Lower leg skin (tissue), 4 donors: Measurements from ENCODE around the gene GAL3ST2. TPM values are rescaled to one million over a fixed set of nuclear protein-coding genes. Genes with fewer than 3 reads are reported as not detected.
"Not testable (repeated sequence)": the region's sequence is repeated elsewhere in the genome, so short reads cannot be mapped to it uniquely, and the experiment has no call there.

ENCODE experiments used
- DNase-seq, 2 donors: peaks; one replicate each; pipeline ENCODE4 v3.0.0-alpha.2; 2019; ENCODE audit warnings: low spot score in 2 of 2
- H3K4me3 ChIP-seq: fragments of 200-600 bp; sonication (generic); 2 replicates; pipeline ENCODE4 v1.5.1; 2017; ENCODE audit warnings: mild to moderate bottlenecking, low read depth; ENCODE audit not compliant: poor library complexity, severe bottlenecking
- CTCF ChIP-seq, 3 donors: fragments of 450-650 bp; IDR thresholded peaks; one replicate each; pipeline ENCODE4 v1.5.1; 2016; ENCODE audit warnings: antibody characterized with exemption in 3 of 3, mild to moderate bottlenecking in 3 of 3, moderate library complexity in 2 of 3
- POLR2A ChIP-seq, 2 donors: fragments of 450-650 bp; IDR thresholded peaks; one replicate each; pipeline ENCODE4 v1.6.1; 2016 to 2017; ENCODE audit warnings: antibody characterized with exemption in 2 of 2, mild to moderate bottlenecking in 1 of 2, moderate library complexity in 1 of 2
- WGBS, 2 donors: methylation state at CpG; one replicate each; pipeline ENCODE4 v1.1.5; 2018; 5-methylcytosine and 5-hydroxymethylcytosine counted together
- intact Hi-C: fragments of 100-400 bp; cut with DNase I; formaldehyde crosslinking; loops from one replicate; pipeline ENCODE4 v1.15.0; 2023; ENCODE audit warnings: low total_unique reads
- total RNA-seq, 4 donors: library from RNA; depleted of rRNA; stranded (reverse); fragments of >200 nt; gene quantifications; one replicate each; pipeline ENCODE4 v1.1.0, GENCODE V29; 2016

The GAL3ST2 gene
- total RNA-seq, 4 donors from 2014 or later: 0.34 to 4.7 (median 0.54) TPM

- H3K4me3 ChIP-seq: no peak overlapping the region
- intact Hi-C loops: no loop called here
- TF ChIP-seq POLR2A (IDR thresholded peaks at IDR 0.05) (no peak), CTCF (IDR thresholded peaks at IDR 0.05) (no peak)
- 85 to 87% methylated on average over 13 to 27 of the region's 31 CpGs for WGBS, 2 donors
- DNase-seq: peak in 1 of 2 donors; percentile 83
Measured at GRCh38 chr2:241820625-241821384, 44.2 kb downstream of the GAL3ST2 start.

GRCh38 chr2:241821460-241822263 is 45.0 kb downstream of the GAL3ST2 start:
- DNase-seq: peak in 1 of 2 donors; percentile 80
- 65 to 68% methylated on average over 28 of the region's 28 CpGs for WGBS, 2 donors

GRCh38 chr2:241822264-241822623 is 45.6 kb downstream of the GAL3ST2 start:
- 84 to 89% methylated on average over 14 of the region's 14 CpGs for WGBS, 2 donors
- intact Hi-C loops: no loop called here
- TF ChIP-seq POLR2A (IDR thresholded peaks at IDR 0.05): no peak
- no peak for TF ChIP-seq CTCF (IDR thresholded peaks at IDR 0.05)
- no peak for DNase-seq
- no peak overlapping the region for H3K4me3 ChIP-seq

More at GRCh38 chr2:241821460-241822263, 45.0 kb downstream of the GAL3ST2 start:
- no peak for TF ChIP-seq POLR2A (IDR thresholded peaks at IDR 0.05)
- no peak for TF ChIP-seq CTCF (IDR thresholded peaks at IDR 0.05)
- no peak overlapping the region for H3K4me3 ChIP-seq
- intact Hi-C loops: no loop called here

- WGBS, 2 donors: 81% methylated on average over 45 of the region's 45 CpGs
- DNase-seq: peak in 1 of 2 donors; percentile 75
- H3K4me3 ChIP-seq, intact Hi-C loops: not testable (repeated sequence)
Measured at GRCh38 chr2:241823531-241824437, 47.2 kb downstream of the GAL3ST2 start.

GRCh38 chr2:241827394-241827793 is 50.8 kb downstream of the GAL3ST2 start:
- no peak for DNase-seq
- TF ChIP-seq POLR2A (IDR thresholded peaks at IDR 0.05): no peak
- TF ChIP-seq CTCF (IDR thresholded peaks at IDR 0.05): no peak
- 80 to 86% methylated on average over 2 of the region's 2 CpGs for WGBS, 2 donors
- intact Hi-C loops: no loop called here
- H3K4me3 ChIP-seq: no peak overlapping the region
